Chondrocyte (in vitro differentiated cells): Measurements from ENCODE around the gene GJC1. TPM values are rescaled to one million over a fixed set of nuclear protein-coding genes. Genes with fewer than 3 reads are reported as not detected.

Experiments
- DNase-seq: peaks from one replicate; pipeline ENCODE4 v3.0.0; 2021; ENCODE audit warnings: mixed read lengths, low spot score
- H3K27ac Mint-ChIP-seq: one replicate; pipeline ENCODE4 v1.8.0; 2021; ENCODE audit warnings: mild to moderate bottlenecking, moderate library complexity, mixed read lengths; ENCODE audit not compliant: unreplicated experiment
- H3K27me3 Mint-ChIP-seq: 2 replicates; pipeline ENCODE4 v1.8.0; 2021; ENCODE audit warnings: low read depth, mixed read lengths
- H3K36me3 Mint-ChIP-seq: 2 replicates; pipeline ENCODE4 v1.8.0; 2021; ENCODE audit warnings: low read depth, mixed read lengths
- H3K4me1 Mint-ChIP-seq: 2 replicates; pipeline ENCODE4 v1.8.0; 2021; ENCODE audit warnings: low read depth, mild to moderate bottlenecking, mixed read lengths
- H3K4me3 Mint-ChIP-seq: one replicate; pipeline ENCODE4 v1.8.0; 2021; ENCODE audit warnings: mild to moderate bottlenecking, moderate library complexity, mixed read lengths; ENCODE audit not compliant: unreplicated experiment
- H3K9me3 Mint-ChIP-seq: 2 replicates; pipeline ENCODE4 v1.8.0; 2021; ENCODE audit warnings: low read depth, mixed read lengths
- CTCF ChIP-seq: fragments of 200-600 bp; sonication (generic); IDR thresholded peaks from 2 replicates; pipeline ENCODE4 v1.5.0; 2021; ENCODE audit warnings: antibody characterized with exemption, mild to moderate bottlenecking, moderate library complexity
- total RNA-seq: library from RNA; stranded (reverse); gene quantifications from 3 replicates; pipeline ENCODE4 v1.2.1, GENCODE V29; 2021

GJC1 gene
- total RNA-seq, 1 donor from 2014 or later: 50.5 TPM

DNA sequence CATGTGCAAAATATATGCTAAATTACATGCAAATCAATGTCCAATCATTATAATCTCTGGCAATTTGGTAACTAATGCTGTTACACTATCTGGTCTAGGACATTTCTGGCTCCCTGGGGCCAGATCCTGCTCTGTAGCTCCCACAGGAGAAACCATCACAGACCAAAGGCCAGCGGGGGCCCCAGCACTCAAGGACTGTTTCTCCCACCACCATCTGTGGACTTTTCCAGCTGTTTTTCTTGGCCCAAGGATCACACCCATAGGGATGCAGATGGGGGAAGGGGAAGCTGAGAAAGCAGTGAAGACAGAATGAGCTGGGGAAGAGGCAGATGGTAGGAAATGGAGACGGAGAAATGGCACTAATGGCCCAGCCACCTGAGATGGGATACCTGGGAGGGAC lies 17.5 kb upstream of the GJC1 start, which contains the start of gene HIGD1B:
Gene HIGD1B, plus strand, starts transcription at position 298 of the 400 bp plus-strand sequence. CDS start 270 bp downstream, outside the sequence.
- DNase-seq: no peak
- Mint-ChIP-seq H3K27ac (no peak within 1 kb of the TSS), H3K9me3 (no peaks in the 10 kb centered on the region), H3K4me3 (no peak within 1 kb of the TSS), H3K4me1 (peaks cover 32% of the 10 kb centered on the region), H3K36me3 (peaks cover 22% of the 10 kb centered on the region), H3K27me3 (no peaks in the 10 kb centered on the region)
- TF ChIP-seq CTCF: no peak

GRCh38 chr17:44846206-44846605 lies 16.1 kb upstream of the GJC1 start:
- no peaks in the 10 kb centered on the region for H3K9me3 Mint-ChIP-seq
- TF ChIP-seq CTCF: no peak
- H3K27me3 Mint-ChIP-seq: no peaks in the 10 kb centered on the region
- peaks cover 34% of the 10 kb centered on the region for H3K4me1 Mint-ChIP-seq
- no peak for DNase-seq
- H3K27ac Mint-ChIP-seq: no peak overlapping the region
- H3K36me3 Mint-ChIP-seq: peaks cover 14% of the 10 kb centered on the region
- H3K4me3 Mint-ChIP-seq: no peak overlapping the region

- peak overlapping the region; percentile 76 for H3K27ac Mint-ChIP-seq
These were observed 14.3 kb upstream of the GJC1 start for GRCh38 chr17:44844390-44844830.

GRCh38 chr17:44842748-44843147 lies 12.7 kb upstream of the GJC1 start:
- TF ChIP-seq CTCF: no peak
- Mint-ChIP-seq H3K4me1 (peaks cover 31% of the 10 kb centered on the region), H3K4me3 (no peak overlapping the region), H3K27ac (peak overlapping the region; percentile 61), H3K27me3 (no peaks in the 10 kb centered on the region), H3K9me3 (no peaks in the 10 kb centered on the region), H3K36me3 (no peaks in the 10 kb centered on the region)
- peak; percentile 2 for DNase-seq

More at GRCh38 chr17:44844390-44844830, 14.3 kb upstream of the GJC1 start:
- DNase-seq: no peak
- H3K27me3 Mint-ChIP-seq: no peaks in the 10 kb centered on the region
- H3K36me3 Mint-ChIP-seq: no peaks in the 10 kb centered on the region
- no peak overlapping the region for H3K4me3 Mint-ChIP-seq
- peaks cover 39% of the 10 kb centered on the region for H3K4me1 Mint-ChIP-seq
- H3K9me3 Mint-ChIP-seq: no peaks in the 10 kb centered on the region
- TF ChIP-seq CTCF: peak; percentile 54

DNA sequence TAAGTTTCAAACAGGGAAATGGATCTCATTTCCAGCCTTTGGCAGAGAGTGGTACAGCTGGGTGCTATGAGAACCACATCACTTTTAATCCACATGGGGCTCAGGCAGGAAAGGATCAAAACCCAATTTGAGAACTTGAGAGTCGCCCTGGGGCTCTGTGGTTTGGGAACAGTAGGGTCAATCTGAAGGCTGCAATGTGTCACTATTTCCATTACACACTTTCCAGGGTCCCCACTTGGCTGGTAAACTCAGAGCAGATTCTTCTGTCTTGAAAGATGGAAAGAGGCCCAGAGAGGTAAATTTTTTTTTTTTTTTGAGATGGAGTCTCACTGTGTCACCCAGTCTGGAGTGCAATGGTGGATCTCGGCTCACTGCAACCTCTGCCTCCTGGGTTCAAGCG lies 10.8 kb upstream of the GJC1 start:
- Mint-ChIP-seq H3K4me3 (no peak overlapping the region), H3K27me3 (no peaks in the 10 kb centered on the region), H3K4me1 (peaks cover 28% of the 10 kb centered on the region), H3K27ac (peak overlapping the region; percentile 12), H3K9me3 (no peaks in the 10 kb centered on the region), H3K36me3 (no peaks in the 10 kb centered on the region)
- DNase-seq: no peak
- no peak for TF ChIP-seq CTCF
